HG03280 (cell line): ENCODE measurements around the gene STARD7.

Experiments
- ATAC-seq: cut with Tn5 transposase; IDR thresholded peaks from one replicate; pipeline ENCODE4 v1.9.1; 2021; ENCODE audit warnings: mild to moderate bottlenecking, moderate library complexity; ENCODE audit not compliant: unreplicated experiment

STARD7 gene

GRCh38 chr2:96198921-96199320 is 9.7 kb downstream of the STARD7 start:
- ATAC-seq: no peak

GRCh38 chr2:96197546-96198255 is 10.9 kb downstream of the STARD7 start:
- ATAC-seq: no peak

GRCh38 chr2:96195410-96196066 is 13.1 kb downstream of the STARD7 start:
- no peak for ATAC-seq

GRCh38 chr2:96191937-96192670 is 16.5 kb downstream of the STARD7 start:
- ATAC-seq: no peak

DNA sequence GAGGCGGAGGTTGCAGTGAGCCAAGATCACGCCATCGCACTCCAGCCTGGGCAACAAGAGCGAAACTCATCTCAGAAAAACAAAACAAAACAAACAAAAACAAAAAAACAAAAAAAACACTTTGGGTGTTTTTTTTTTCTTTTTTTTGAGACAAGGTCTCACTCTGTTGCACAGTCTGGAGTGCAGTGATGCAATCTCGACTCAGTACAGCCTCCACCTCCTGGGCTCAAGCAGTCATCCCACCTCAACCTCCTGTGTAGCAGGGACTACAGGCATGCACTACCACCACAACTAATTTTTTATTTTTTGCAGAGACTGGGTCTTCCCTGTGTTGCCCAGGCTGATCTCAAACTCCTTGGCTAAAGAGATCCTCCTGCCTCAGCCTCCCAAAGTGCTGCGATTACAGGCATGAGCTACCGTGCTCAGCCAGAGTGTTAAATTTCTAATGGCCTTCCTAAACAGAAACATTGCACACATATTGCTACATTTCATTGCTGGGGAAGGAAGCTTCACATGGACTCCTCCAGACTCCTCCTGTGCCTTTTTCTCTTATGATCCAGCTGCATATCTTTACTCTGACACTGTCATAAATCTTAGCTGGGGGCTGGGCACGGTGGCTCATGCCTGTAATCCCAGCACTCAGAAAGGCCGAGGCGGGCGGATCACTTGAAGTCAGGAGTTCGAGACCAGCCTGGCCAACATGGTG is 19.7 kb downstream of the STARD7 start:
- no peak for ATAC-seq

- ATAC-seq: no peak
Observed at GRCh38 chr2:96186562-96186961, 22.1 kb downstream of the STARD7 start.

DNA sequence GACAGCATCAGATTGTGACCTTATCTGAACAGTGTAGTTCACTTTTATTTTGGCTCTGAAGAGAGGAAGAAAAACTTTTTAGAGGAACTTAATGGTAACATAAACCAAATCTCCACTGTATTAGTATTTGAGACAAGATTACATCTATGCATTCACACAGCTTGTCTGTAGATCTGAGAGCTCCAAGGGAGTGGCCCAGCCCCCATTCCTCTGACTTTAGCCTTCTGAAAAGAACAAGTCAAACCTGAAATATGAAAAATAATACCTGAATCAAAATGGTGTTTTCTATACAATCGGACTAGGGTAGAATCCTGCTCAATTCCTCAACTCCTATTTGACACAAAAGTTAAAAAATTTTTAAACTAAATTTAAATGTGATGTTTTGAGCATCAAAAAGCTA is 23.1 kb downstream of the STARD7 start:
- no peak for ATAC-seq

DNA sequence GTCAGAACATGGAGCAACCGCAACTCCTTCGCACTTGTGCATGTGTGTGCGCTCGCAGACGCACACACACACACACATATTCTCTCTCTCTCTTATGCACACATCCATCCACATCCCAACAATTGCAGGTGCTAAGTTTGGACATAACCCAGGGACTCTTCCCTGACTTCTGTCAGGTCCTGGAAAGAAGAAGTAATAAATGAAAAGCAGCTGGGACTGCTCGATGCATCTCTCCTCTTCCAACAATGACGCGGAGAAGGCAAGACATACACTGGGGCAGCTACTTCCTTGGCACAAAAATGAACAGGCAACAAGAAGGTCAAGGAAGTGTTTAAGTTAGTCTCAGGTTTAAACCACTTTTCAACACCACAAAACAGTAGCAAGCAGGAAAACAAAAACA is 23.6 kb downstream of the STARD7 start:
- no peak for ATAC-seq

DNA sequence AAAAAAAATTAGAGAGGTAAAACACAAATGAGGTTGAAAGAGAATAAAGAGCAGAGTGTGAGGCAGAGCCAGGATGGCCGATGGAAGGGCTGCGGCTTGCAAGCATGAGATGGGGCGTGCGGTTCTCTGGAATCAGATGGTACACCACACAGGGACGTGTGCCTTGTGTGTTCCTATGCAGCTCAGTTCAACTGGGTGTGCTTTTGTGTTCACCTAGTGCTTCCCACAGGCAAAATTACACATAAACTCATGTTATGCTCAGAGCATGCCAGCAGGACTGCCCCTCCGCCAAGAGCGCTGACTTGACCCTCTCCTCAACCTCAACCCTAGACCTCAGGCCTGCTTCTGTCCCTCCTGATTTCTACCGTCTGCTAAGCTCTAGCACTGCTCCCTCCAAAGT is 24.4 kb downstream of the STARD7 start:
- no peak for ATAC-seq

DNA sequence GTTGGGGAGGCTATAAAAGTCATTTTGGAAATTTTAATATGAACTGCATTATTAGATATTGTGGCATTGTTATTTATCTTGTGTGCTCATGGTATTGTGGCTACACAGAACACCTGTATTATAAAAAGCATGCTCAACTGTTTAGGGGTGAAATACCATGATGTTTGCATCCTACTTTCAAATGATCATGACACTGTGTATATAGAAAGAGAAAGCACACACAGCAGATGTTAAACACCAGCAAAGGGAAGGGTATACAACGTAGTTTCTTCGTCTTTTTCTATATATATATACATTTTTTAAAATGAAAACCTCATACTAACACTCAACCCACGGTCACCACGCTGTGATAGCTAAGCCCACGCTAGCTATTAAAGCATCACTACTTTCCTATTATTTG is 27.1 kb downstream of the STARD7 start:
- ATAC-seq: no peak

GRCh38 chr2:96180521-96180920 is 28.1 kb downstream of the STARD7 start:
- no peak for ATAC-seq

GRCh38 chr2:96180002-96180401 is 28.6 kb downstream of the STARD7 start:
- ATAC-seq: no peak

- no peak for ATAC-seq
Observed at GRCh38 chr2:96176661-96177060, 32.0 kb downstream of the STARD7 start.

- no peak for ATAC-seq
Observed at GRCh38 chr2:96175951-96176350, 32.7 kb downstream of the STARD7 start.

DNA sequence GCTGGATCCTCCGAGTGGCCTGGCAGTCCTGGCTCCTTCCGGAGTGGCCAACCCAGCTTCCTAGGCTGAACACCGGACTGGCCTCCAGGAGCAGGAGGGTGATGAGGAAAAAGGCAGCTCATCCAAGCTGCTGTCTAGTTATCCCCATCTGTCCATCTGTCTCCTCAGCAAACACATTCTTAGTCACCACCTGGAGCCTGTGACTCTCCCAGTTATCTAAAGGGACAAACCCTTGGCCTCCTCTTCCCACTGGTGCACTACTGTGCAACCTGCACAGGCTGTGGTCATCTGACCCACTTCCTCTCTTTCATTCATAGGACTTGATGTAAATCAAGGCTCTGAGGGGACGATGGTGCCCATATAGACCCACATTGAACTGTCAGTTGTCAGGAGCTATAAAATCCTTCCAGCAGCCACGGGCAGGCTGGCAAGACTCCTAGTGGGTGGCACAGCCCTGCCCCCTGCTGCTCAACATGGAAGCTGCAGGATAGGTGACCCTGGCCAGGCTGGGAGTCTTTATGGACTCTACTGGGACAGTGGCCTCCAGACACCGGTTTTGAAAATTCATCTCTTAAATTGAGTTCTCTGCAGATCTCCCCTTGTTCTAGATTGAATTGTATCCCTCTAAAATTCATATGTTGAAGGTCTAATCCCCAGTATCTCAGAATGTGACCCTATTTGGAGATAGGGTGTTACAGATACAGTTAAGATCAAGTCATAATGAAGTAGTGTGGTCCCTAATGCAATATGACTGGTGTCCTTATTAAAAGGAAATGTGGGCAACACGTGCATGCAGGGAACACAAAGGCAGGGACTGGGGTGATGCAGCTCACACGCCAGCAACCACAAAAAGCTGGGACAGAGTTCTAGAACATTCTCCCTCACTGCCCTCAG is 34.1 kb downstream of the STARD7 start:
- no peak for ATAC-seq

GRCh38 chr2:96171831-96172230 is 36.8 kb downstream of the STARD7 start:
- ATAC-seq: no peak

DNA sequence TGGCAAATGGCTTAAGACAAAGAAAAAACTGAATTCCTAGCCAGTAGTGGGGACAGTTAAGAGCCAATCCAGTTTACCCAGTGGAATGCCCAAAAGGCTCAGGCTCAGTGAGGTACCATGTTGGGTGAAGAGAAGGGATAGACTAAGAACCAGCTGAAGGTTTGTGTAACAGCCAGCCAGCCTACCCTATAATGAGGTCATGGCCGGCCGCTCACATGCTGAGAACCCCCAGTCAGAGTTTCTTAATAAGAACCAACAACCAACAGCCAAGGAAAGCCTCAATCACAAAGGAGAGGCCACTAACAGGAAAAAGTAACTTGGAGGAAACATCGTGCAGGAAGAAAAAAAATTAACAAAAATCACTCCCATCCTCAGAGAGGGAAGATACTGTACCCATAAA is 38.0 kb downstream of the STARD7 start:
- no peak for ATAC-seq

DNA sequence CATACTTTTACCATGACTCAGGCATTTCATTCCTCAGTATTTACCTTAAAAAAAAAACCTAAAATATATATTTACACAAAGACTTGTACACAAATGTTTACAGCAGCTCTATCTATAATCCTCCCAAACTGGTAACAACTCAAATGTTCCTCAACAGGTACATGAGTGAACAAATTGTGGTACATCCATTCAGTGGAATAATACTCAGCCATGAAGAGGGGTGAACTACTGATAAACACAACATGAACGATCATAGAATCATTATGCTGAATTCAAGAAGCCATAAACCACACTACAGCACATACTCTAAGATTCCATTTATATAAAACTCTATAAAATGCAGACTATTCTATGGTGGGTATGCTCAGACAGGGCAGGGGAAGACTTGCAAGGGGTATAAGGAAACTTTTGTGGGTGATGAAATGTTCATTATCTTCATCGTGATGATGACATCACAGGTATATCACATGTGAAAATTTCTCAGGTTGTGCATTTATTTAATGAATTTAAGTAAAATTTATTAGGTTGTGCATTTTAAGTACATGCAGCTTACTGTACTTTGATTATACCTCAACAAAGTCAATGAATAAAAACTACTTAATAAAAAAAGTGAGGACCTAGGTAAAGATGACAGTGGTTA is 38.6 kb downstream of the STARD7 start:
- no peak for ATAC-seq

GRCh38 chr2:96167407-96168013 is 41.1 kb downstream of the STARD7 start:
- ATAC-seq: no peak
